Right hindlimb (tissue), 1 donor: ENCODE measurements around the gene TMEM255B.
"Not testable (repeated sequence)": the region's sequence is repeated elsewhere in the genome, so short reads cannot be mapped to it uniquely, and the experiment has no call there.

ENCODE experiments used
- DNase-seq: peaks from one replicate; pipeline ENCODE4 v3.0.0-alpha.2; 2018

TMEM255B gene

GRCh38 chr13:113791226-113791625 is 32.2 kb downstream of the TMEM255B start:
- DNase-seq: no peak

- no peak for DNase-seq
Measured at GRCh38 chr13:113791761-113792160, 32.7 kb downstream of the TMEM255B start.

- no peak for DNase-seq
Measured at GRCh38 chr13:113792236-113792770, 33.3 kb downstream of the TMEM255B start.

GRCh38 chr13:113792886-113793717 is 34.1 kb downstream of the TMEM255B start:
- no peak for DNase-seq

GRCh38 chr13:113793718-113794085 is 34.7 kb downstream of the TMEM255B start:
- DNase-seq: no peak

GRCh38 chr13:113794086-113794485 is 35.1 kb downstream of the TMEM255B start:
- DNase-seq: no peak

GRCh38 chr13:113794764-113795173 is 35.7 kb downstream of the TMEM255B start:
- DNase-seq: no peak

GRCh38 chr13:113795362-113795761 is 36.3 kb downstream of the TMEM255B start:
- DNase-seq: not testable (repeated sequence)

GRCh38 chr13:113796211-113796963 is 37.4 kb downstream of the TMEM255B start:
- DNase-seq: no peak

- DNase-seq: no peak
Measured at GRCh38 chr13:113796964-113797676, 38.1 kb downstream of the TMEM255B start.

- no peak for DNase-seq
Measured at GRCh38 chr13:113798200-113798811, 39.3 kb downstream of the TMEM255B start.

GRCh38 chr13:113800576-113800926 is 41.5 kb downstream of the TMEM255B start:
- DNase-seq: no peak

- DNase-seq: peak; percentile 20
Measured at GRCh38 chr13:113801289-113801961, 42.4 kb downstream of the TMEM255B start.

GRCh38 chr13:113802090-113802531 is 43.1 kb downstream of the TMEM255B start:
- peak; percentile 90 for DNase-seq

- DNase-seq: no peak
Measured at GRCh38 chr13:113802761-113803160, 43.7 kb downstream of the TMEM255B start.

- peak; percentile 11 for DNase-seq
Measured at GRCh38 chr13:113803409-113804016, 44.5 kb downstream of the TMEM255B start.

- DNase-seq: peak; percentile 33
Measured at GRCh38 chr13:113804017-113804702, 45.1 kb downstream of the TMEM255B start.

- DNase-seq: no peak
Measured at GRCh38 chr13:113804703-113805430, 45.8 kb downstream of the TMEM255B start.

GRCh38 chr13:113805431-113806103 is 46.5 kb downstream of the TMEM255B start:
- DNase-seq: no peak

GRCh38 chr13:113806104-113806471 is 47.1 kb downstream of the TMEM255B start:
- DNase-seq: no peak
